Measurements from ENCODE around the gene CCDC190. TPM values are rescaled to one million over a fixed set of nuclear protein-coding genes. Genes with fewer than 3 reads are reported as not detected.
"Not testable (repeated sequence)": the region's sequence is repeated elsewhere in the genome, so short reads cannot be mapped to it uniquely, and the experiment has no call there.

The CCDC190 gene
- total and polyA plus RNA-seq, 9 of the 15 experiments (the other 6 are each of a cell fraction or from before 2014, with no cell fraction given), result not detected

- H3K9me3 ChIP-seq (replicated peaks; ENCODE audit: control insufficient read depth, insufficient read depth, low read depth, low read length); POLR2A ChIA-PET; CTCF ChIA-PET (ENCODE audit: low intra/inter-chr PET ratio); DNase-seq (ENCODE audit: extremely low read depth in 1 of 4, low spot score in 3 of 4); H3K4me3 ChIP-seq; ATAC-seq; H4K20me1 ChIP-seq (replicated peaks; ENCODE audit: control insufficient read depth, insufficient read depth, low read length); H3K36me3 ChIP-seq (ENCODE audit: control insufficient read depth, insufficient read depth, low read length); H3K27ac ChIP-seq (ENCODE audit: extremely low read depth, low read depth, low read length); H3K4me1 ChIP-seq (replicated peaks in 1 of 2; ENCODE audit: control insufficient read depth in 2 of 2, insufficient read depth in 2 of 2, low read length in 2 of 2); H3K79me2 ChIP-seq (ENCODE audit: control insufficient read depth, insufficient read depth, low read length); BruUV-seq (replicated peaks); H3K4me2 ChIP-seq (ENCODE audit: insufficient read depth, low read length); FAIRE-seq; H3K9ac ChIP-seq (ENCODE audit: insufficient read depth in 1 of 2, low read depth in 2 of 2, low read length in 2 of 2); H2AFZ ChIP-seq (ENCODE audit: low read depth, low read length); H3K9me1 ChIP-seq (ENCODE audit: control insufficient read depth, insufficient read depth, low read length); intact Hi-C loops (cut with micrococcal nuclease); in situ Hi-C loops (cut with MboI): not testable (repeated sequence)
- H3K27me3 ChIP-seq (ENCODE audit: control insufficient read depth in 2 of 2, insufficient read depth in 2 of 2, low read length in 2 of 2), result peaks cover 8 to 11% of the 10 kb centered on the region in 2 experiments; a peak in 4 of 5 replicates
- 5% methylated on average over 2 of the region's 2 CpGs for WGBS (ENCODE audit: insufficient coverage, low coverage, missing lambda C conversion rate)
These were observed 42.8 kb downstream of the CCDC190 start for GRCh38 chr1:162818136-162818535.

GRCh38 chr1:162812357-162812756 is 48.6 kb downstream of the CCDC190 start:
- 78% methylated on average over 2 of the region's 2 CpGs for WGBS (ENCODE audit: insufficient coverage, low coverage, missing lambda C conversion rate)

GRCh38 chr1:162807503-162807902 is 53.5 kb downstream of the CCDC190 start:
- CTCF ChIA-PET (ENCODE audit: low intra/inter-chr PET ratio); intact Hi-C loops (cut with micrococcal nuclease): not testable (repeated sequence)
- in situ Hi-C loops (cut with MboI), result loop anchor here (10.0 kb wide), 1 partner anchor 183 kb away; no protein-coding TSS in a partner anchor

More at GRCh38 chr1:162812357-162812756, 48.6 kb downstream of the CCDC190 start:
- H4K20me1 ChIP-seq (replicated peaks; ENCODE audit: control insufficient read depth, insufficient read depth, low read length); POLR2A ChIA-PET; H3K27ac ChIP-seq (ENCODE audit: extremely low read depth, low read depth, low read length); H3K4me3 ChIP-seq; intact Hi-C loops (cut with micrococcal nuclease); in situ Hi-C loops (cut with MboI); H3K36me3 ChIP-seq (ENCODE audit: control insufficient read depth, insufficient read depth, low read length); H3K4me2 ChIP-seq (ENCODE audit: insufficient read depth, low read length); H3K9me3 ChIP-seq (replicated peaks; ENCODE audit: control insufficient read depth, insufficient read depth, low read depth, low read length); CTCF ChIA-PET (ENCODE audit: low intra/inter-chr PET ratio); FAIRE-seq; H3K9me1 ChIP-seq (ENCODE audit: control insufficient read depth, insufficient read depth, low read length); H3K79me2 ChIP-seq (ENCODE audit: control insufficient read depth, insufficient read depth, low read length); DNase-seq (ENCODE audit: extremely low read depth in 1 of 4, low spot score in 3 of 4); H3K9ac ChIP-seq (ENCODE audit: insufficient read depth in 1 of 2, low read depth in 2 of 2, low read length in 2 of 2); H2AFZ ChIP-seq (ENCODE audit: low read depth, low read length); ATAC-seq; H3K27me3 ChIP-seq (ENCODE audit: control insufficient read depth in 2 of 2, insufficient read depth in 2 of 2, low read length in 2 of 2); H3K4me1 ChIP-seq (replicated peaks in 1 of 2; ENCODE audit: control insufficient read depth in 2 of 2, insufficient read depth in 2 of 2, low read length in 2 of 2): not testable (repeated sequence)
- TSS peak; percentile 41 for BruUV-seq (replicated peaks)

More at GRCh38 chr1:162807503-162807902, 53.5 kb downstream of the CCDC190 start:
- H3K4me3 ChIP-seq; H3K4me2 ChIP-seq (ENCODE audit: insufficient read depth, low read length); H4K20me1 ChIP-seq (replicated peaks; ENCODE audit: control insufficient read depth, insufficient read depth, low read length); H3K9me3 ChIP-seq (replicated peaks; ENCODE audit: control insufficient read depth, insufficient read depth, low read depth, low read length); H3K79me2 ChIP-seq (ENCODE audit: control insufficient read depth, insufficient read depth, low read length); DNase-seq (ENCODE audit: extremely low read depth in 1 of 4, low spot score in 3 of 4); POLR2A ChIA-PET; H2AFZ ChIP-seq (ENCODE audit: low read depth, low read length); H3K4me1 ChIP-seq (replicated peaks in 1 of 2; ENCODE audit: control insufficient read depth in 2 of 2, insufficient read depth in 2 of 2, low read length in 2 of 2); H3K27ac ChIP-seq (ENCODE audit: extremely low read depth, low read depth, low read length); ATAC-seq; BruUV-seq (replicated peaks); H3K9ac ChIP-seq (ENCODE audit: insufficient read depth in 1 of 2, low read depth in 2 of 2, low read length in 2 of 2); FAIRE-seq; H3K9me1 ChIP-seq (ENCODE audit: control insufficient read depth, insufficient read depth, low read length); H3K27me3 ChIP-seq (ENCODE audit: control insufficient read depth in 2 of 2, insufficient read depth in 2 of 2, low read length in 2 of 2): not testable (repeated sequence)
- H3K36me3 ChIP-seq (ENCODE audit: control insufficient read depth, insufficient read depth, low read length), result peaks cover 11% of the 10 kb centered on the region; the same call in 2 of the 3 replicates
- WGBS (ENCODE audit: insufficient coverage, low coverage, missing lambda C conversion rate), result no CpG with 5 or more reads among the region's 2 CpGs

All from K562 (cell line).